Stimulated activated CD8-positive, alpha-beta memory T cell treated with anti-CD3 and anti-CD28 coated beads, Interleukin-15, amount 100 ng/mL, for 1 hour (primary cell): ENCODE measurements around the gene CEMIP.

Source experiments
- DNase-seq: peaks from one replicate; pipeline ENCODE4 v3.0.0-alpha.2; 2020; ENCODE audit warnings: low read depth

Gene CEMIP

DNA sequence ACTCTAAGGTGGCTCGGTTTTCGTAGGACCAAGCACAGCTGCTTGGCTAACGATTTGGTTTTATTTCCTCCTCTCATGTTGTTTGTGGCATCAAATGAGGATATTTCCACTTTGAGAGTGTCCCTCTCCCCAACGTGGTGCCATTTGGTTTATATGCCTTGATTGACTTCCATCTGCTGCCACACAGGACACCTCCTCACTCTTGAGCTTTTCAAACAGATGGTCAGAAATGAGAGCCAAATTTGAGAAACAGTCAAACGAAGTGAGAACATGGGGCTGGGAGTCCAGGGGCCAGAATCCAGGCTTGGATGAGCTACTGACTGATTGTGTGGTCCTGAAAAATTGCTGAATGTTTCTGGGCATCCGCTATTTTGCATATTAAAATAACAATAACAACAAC, 43.5 kb downstream of the CEMIP start:
- no peak for DNase-seq

- no peak for DNase-seq
Measured at GRCh38 chr15:80823120-80823519, 44.0 kb downstream of the CEMIP start.

DNA sequence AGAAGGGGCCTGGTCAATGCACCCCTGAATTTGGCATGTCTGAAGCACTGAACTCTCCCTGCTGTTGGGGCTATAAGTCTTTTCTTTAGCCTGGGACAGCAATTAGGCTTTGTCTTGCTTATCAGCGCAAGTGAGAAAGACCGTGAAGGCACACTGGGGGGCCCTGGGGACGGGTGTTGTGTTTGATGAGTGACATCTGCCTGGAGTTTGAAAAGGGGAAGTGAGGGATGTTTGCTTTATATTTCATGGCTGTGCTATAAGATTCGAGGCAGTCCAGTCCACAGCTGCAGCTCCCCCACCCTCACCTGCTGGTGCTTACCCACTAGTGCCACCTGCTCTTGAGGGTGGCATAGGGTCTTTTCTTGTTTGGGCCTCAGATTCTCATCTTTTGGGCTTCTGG, 44.8 kb downstream of the CEMIP start:
- no peak for DNase-seq

- no peak for DNase-seq
Measured at GRCh38 chr15:80825361-80826030, 46.3 kb downstream of the CEMIP start.

GRCh38 chr15:80828796-80829195, 49.6 kb downstream of the CEMIP start:
- DNase-seq, result no peak

DNA sequence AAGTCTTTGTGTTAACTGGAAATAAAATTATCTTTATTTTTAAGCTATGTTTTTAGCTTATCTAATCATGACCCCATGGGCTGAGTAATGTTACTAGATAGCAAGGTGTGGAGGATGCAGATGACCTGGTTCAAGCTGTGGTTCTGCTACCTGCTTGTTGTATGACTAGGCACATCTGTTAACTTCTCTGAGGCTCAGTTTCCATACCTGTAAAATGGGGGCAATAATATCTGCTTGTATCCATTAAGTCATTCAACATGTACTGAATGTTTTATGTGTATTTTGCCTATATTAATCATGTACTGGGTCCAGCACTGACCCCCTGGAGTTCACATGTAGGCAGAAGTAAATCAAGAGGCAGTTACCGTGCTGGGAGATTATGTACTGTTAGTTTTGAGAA, 51.5 kb downstream of the CEMIP start:
- no peak for DNase-seq

- DNase-seq, result no peak
Measured at GRCh38 chr15:80831192-80831591, 52.0 kb downstream of the CEMIP start.

GRCh38 chr15:80831606-80832224, 52.5 kb downstream of the CEMIP start:
- DNase-seq, result no peak

- DNase-seq, result no peak
Measured at GRCh38 chr15:80832686-80833085, 53.5 kb downstream of the CEMIP start.

GRCh38 chr15:80834402-80834801, 55.2 kb downstream of the CEMIP start:
- no peak for DNase-seq

DNA sequence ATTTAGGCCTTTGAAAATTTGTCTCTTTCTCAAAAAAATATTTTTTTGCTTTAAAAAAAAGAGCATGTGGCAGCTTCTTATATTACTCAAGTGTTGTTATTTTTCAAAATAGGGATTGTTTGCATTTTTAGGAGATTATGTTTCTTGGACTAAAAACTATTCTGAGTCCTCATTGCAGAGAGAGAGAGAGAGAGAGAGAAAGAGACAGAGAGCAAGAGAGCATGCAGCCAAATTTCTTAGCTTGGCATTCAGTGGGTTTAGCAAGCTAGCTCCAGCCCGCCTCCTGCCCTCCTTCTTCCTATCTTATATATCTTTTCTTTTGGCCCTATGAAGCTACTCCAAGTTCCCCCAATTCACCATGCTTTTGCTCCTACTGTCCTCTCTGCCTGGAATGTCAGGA, 55.7 kb downstream of the CEMIP start:
- no peak for DNase-seq

DNA sequence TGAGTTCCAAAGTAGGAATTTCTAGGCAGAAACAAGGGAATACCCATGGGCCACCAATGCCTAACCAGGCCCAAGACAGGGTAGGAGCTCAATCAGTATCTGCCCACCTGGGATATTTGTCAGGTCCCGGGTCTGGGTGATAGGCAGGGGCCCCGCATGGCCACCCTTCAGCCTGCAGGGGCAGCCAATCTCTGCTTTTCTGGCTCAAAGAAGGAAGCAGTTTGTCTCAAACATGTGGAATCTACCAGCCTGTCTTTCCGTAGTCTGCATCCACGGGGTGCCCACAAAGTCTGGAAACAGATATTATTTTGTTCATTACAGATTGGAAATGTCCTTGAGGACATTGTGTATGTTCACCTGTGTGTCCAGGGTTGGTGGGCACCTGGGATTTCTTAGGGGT, 56.2 kb downstream of the CEMIP start:
- no peak for DNase-seq

DNA sequence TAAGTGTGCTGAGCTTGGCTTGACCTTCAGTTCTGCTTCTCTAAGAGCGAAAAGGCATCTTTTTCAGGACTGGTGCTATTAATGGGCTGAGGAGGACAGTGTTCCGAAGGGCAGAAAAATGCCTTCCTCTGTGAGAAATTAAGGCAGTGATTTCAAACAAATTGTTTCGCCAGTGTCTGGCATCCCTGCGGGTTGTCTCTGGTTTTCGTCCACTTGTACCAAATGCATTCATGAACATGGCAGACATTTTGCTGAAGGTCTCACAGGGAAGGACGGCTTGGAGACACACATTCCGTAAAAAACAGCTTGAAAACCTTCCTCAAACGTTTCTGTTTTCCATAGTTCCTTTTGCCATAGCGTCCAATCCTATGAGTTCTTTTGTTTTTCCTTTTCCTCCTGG, 57.1 kb downstream of the CEMIP start:
- DNase-seq, result no peak

GRCh38 chr15:80837006-80837405, 57.8 kb downstream of the CEMIP start:
- no peak for DNase-seq

DNA sequence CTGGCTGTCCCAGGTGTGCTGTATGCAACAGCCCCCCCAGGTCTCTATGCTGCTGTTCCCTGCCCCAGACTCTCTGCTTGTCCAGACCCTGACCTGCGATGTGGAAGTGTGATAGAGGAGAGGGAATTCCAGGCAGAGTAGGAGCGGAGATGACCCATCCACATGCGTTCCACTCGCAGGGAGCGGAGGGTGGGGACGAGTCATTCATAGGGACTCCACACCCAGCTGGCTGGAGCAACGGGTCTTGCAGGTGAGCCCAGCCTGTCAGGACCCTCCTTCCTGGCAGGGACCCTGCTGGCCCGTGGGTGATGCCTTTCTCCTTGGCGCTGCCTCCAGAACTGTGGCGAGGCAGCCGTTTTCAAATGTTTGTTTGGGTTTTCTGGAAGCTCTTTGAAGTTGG, 58.8 kb downstream of the CEMIP start:
- DNase-seq, result no peak

GRCh38 chr15:80838666-80839065, 59.5 kb downstream of the CEMIP start:
- DNase-seq, result no peak

GRCh38 chr15:80839764-80840130, 60.6 kb downstream of the CEMIP start:
- DNase-seq, result no peak

- DNase-seq, result no peak
Measured at GRCh38 chr15:80840182-80841130, 61.3 kb downstream of the CEMIP start.

DNA sequence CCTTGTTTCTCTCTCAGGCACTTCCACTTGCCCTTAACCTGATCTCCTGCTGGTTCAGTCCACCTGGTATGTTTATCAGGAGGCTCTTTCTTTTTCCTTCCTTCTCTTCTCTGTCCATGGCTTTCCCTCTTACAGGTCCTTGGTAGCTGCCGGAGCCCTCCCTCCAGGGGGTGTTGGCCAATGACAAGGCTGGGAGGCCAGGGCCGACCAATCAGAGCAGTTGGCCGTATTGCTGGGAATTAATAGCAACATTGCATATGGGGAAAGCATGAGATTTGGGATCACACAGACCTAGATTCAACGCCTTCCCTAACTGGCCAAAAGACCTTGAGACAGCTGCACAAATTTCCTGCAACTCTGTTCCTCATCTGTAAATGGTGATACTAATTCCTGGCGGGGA, 62.4 kb downstream of the CEMIP start:
- DNase-seq, result no peak

- DNase-seq, result no peak
Measured at GRCh38 chr15:80844011-80844732, 65.0 kb downstream of the CEMIP start.

GRCh38 chr15:80846031-80846815, 67.1 kb downstream of the CEMIP start:
- DNase-seq, result no peak

- no peak for DNase-seq
Measured at GRCh38 chr15:80849308-80849707, 70.1 kb downstream of the CEMIP start.
